Breast epithelium (tissue), 3 donors: ENCODE data around the gene RTN4R.

Source experiments
- POLR2A ChIP-seq: fragments of 450-650 bp; IDR thresholded peaks from one replicate; pipeline ENCODE4 v1.6.1; 2016; ENCODE audit warnings: antibody characterized with exemption, mild to moderate bottlenecking, moderate library complexity
- POLR2AphosphoS5 ChIP-seq, 3 donors: sonication (generic); formaldehyde crosslinking; IDR thresholded peaks; one replicate each; pipeline ENCODE4 v1.6.1; 2017; ENCODE audit warnings: antibody characterized with exemption in 3 of 3
- TF ChIP-seq, protein P1 (sequence below), 3 donors: fragments of 450-650 bp; IDR thresholded peaks; one replicate each; pipeline ENCODE4 v1.5.1; 2016 to 2017; ENCODE audit warnings: antibody characterized with exemption in 3 of 3, mild to moderate bottlenecking in 3 of 3, moderate library complexity in 3 of 3

DNA sequence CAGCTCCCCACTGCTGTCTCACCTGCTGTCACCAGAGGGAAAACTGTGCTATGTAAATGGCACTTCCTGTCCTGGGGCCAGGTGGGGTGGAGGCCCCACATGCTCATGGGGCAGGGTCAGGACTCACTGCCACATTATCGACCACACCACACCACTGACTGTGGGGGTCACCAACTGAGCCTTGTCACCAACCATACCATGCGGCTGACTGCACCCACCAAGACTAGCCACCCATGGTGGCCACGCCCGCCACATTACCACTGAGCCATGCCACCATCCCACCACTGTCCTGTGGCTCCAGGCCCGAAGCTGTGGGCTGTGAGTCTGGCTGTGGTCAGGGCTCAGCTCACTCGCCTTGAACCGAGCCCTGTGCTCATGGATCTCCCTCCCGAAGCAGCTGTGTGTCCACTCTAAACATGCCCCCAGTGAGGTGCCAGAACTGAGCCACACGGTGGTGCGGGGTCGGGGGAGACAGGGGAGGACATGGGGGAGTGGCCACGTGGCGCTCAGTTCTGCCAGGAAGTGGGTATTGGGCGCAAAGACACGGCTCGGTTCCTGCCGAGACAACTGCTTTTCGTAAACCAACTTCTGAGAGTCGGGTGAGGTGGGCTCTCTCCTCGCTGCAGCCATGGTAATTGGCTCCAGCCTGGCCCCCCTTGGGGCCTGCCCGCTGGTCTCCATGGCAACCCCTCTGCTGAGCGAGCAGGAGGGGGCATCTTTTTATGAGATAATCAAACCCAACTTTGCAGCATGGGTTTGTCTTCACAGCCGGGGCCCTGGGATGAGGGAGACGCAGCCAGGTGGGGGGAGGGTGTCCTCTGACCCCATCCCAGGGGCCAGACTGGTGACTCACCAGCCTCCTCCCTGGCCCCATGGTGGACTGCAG, 23.2 kb downstream of the RTN4R start:
- TF ChIP-seq, protein P1, sequence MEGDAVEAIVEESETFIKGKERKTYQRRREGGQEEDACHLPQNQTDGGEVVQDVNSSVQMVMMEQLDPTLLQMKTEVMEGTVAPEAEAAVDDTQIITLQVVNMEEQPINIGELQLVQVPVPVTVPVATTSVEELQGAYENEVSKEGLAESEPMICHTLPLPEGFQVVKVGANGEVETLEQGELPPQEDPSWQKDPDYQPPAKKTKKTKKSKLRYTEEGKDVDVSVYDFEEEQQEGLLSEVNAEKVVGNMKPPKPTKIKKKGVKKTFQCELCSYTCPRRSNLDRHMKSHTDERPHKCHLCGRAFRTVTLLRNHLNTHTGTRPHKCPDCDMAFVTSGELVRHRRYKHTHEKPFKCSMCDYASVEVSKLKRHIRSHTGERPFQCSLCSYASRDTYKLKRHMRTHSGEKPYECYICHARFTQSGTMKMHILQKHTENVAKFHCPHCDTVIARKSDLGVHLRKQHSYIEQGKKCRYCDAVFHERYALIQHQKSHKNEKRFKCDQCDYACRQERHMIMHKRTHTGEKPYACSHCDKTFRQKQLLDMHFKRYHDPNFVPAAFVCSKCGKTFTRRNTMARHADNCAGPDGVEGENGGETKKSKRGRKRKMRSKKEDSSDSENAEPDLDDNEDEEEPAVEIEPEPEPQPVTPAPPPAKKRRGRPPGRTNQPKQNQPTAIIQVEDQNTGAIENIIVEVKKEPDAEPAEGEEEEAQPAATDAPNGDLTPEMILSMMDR (IDR thresholded peaks at IDR 0.05), result no peak
- TF ChIP-seq POLR2A (no peak), POLR2AphosphoS5 (IDR thresholded peaks at IDR 0.05) (no peak)
